ENCODE data around the gene SCAPER. TPM values are rescaled to one million over a fixed set of nuclear protein-coding genes. Genes with fewer than 3 reads are reported as not detected.
A peak's percentile ranks its signal among the peaks of the same experiment; 100 is the strongest.

The SCAPER gene
- total and polyA plus RNA-seq, 2 of the 4 experiments (the other 2 are of a cell fraction), result 2.9 to 9.7 TPM

DNA sequence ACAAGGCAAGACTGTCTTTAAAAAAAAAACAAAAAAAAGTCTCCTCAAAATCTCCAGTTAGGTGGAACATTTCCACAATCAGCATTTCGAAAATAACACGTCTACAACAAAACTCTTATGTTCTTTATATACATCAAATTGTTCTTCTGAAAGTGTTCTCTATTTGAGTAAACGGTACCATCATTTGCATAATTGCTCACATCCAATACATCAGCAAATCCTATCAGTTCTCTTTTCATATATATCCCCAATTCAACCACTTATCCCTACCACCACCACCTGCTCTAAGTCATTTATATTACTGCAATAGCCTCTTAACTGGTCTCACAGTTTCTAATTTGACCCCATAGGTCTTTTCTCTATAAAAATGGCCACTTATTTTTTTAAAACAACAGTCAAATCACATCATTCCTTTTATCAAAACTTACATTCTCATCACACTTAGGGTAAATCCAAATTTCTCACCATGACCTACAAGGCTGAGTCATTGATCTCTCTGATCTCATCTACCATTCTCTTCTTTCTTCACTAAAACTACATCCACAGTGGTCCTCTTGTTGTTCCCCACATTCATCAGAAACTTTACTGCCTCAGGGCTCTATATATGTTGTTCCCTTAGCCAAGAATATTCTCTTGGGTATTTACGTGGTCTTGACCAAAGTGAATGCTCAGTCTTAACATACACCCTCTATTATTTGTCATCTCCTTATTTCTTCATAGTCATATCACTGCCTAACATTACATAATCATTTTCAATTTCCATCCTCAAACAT is 237.0 kb downstream of the SCAPER start:
- TF ChIP-seq FOS (IDR thresholded peaks at IDR 0.05; ENCODE audit: low read depth, low read length), result no peak
- no peak for TF ChIP-seq NFE2L2 (IDR thresholded peaks at IDR 0.05; ENCODE audit: low read depth, low read length)
- CTCF ChIA-PET, result no interaction called here

More for the DNA sequence above, 237.0 kb downstream of the SCAPER start:
- Histone ChIP-seq H3K4me2 (ENCODE audit: low read depth, low read length) (no peak overlapping the region), H3K27me3 (ENCODE audit: control insufficient read depth, insufficient read depth, low read length) (no peaks in the 10 kb centered on the region), H2BK15ac (ENCODE audit: low read depth, low read length) (no peak overlapping the region), H2BK5ac (ENCODE audit: low read depth, low read length, poor library complexity, severe bottlenecking) (no peak overlapping the region), H3K4ac (ENCODE audit: low read depth, low read length) (no peak overlapping the region), H4K91ac (ENCODE audit: insufficient read depth, low read depth, low read length) (no peak overlapping the region), H2AFZ (replicated peaks; ENCODE audit: low read length, poor library complexity) (no peak overlapping the region), H2AK9ac (replicated peaks; ENCODE audit: low read depth, low read length, poor library complexity) (no peak overlapping the region), H3K9me3 (ENCODE audit: control insufficient read depth, insufficient read depth, low read length) (no peaks in the 10 kb centered on the region), H3K36me3 (ENCODE audit: control insufficient read depth, insufficient read depth, low read length) (no peaks in the 10 kb centered on the region), H3K4me1 (ENCODE audit: control insufficient read depth, insufficient read depth, low read length) (no peaks in the 10 kb centered on the region), H4K8ac (ENCODE audit: low read depth in 2 of 2, low read length in 2 of 2) (no peak overlapping the region), H3K23ac (ENCODE audit: low read depth, low read length) (no peak overlapping the region), H4K5ac (ENCODE audit: low read depth, low read length) (no peak overlapping the region), H2BK20ac (ENCODE audit: low read depth, low read length) (no peak overlapping the region), H3K27ac (ENCODE audit: insufficient read depth, low read length) (no peak overlapping the region), H3K18ac (ENCODE audit: low read depth, low read length) (no peak overlapping the region), H4K20me1 (ENCODE audit: insufficient read depth, low read length) (no peaks in the 10 kb centered on the region), H3K79me1 (ENCODE audit: low read depth in 1 of 2, low read length in 2 of 2) (no peaks in the 10 kb centered on the region; a peak in 1 of 4 replicates), H2AK5ac (ENCODE audit: low read depth, low read length) (no peak overlapping the region), H3K4me3 (ENCODE audit: insufficient read depth, low read depth, low read length) (no peak overlapping the region), H2BK120ac (ENCODE audit: low read depth, low read length) (no peak overlapping the region), H3K9me1 (ENCODE audit: insufficient read depth, low read length) (no peaks in the 10 kb centered on the region), H3K56ac (ENCODE audit: extremely low read depth, insufficient read depth, low read length) (no peak overlapping the region), H3K14ac (replicated peaks; ENCODE audit: low read depth, low read length) (no peak overlapping the region), H3K9ac (ENCODE audit: low read depth, low read length) (no peak overlapping the region)
- WGBS, 2 experiments (ENCODE audit: extremely low coverage in 2 of 2, insufficient read length in 1 of 2), result 100% methylated on average over 2 of the region's 4 CpGs; no CpG with 5 or more reads in 1 of the 2 experiments
- no TSS peak for BruUV-seq (replicated peaks)
- peak; percentile 25 for DNase-seq
- in situ Hi-C loops (cut with MboI; ENCODE audit: low sequenced_read_pairs), result no loop called here
- no peak for ATAC-seq (ENCODE audit: low read depth)
- POLR2A ChIA-PET (ENCODE audit: unreplicated experiment), result no interaction called here
- intact Hi-C loops (cut with micrococcal nuclease), result no loop called here
- dilution Hi-C loops (cut with HindIII; ENCODE audit: low sequenced_read_pairs, unreplicated experiment), result no loop called here
